ENCODE results near the gene CCDC126.
"Not testable (repeated sequence)": the region's sequence is repeated elsewhere in the genome, so short reads cannot be mapped to it uniquely, and the experiment has no call there.

The CCDC126 gene

DNA sequence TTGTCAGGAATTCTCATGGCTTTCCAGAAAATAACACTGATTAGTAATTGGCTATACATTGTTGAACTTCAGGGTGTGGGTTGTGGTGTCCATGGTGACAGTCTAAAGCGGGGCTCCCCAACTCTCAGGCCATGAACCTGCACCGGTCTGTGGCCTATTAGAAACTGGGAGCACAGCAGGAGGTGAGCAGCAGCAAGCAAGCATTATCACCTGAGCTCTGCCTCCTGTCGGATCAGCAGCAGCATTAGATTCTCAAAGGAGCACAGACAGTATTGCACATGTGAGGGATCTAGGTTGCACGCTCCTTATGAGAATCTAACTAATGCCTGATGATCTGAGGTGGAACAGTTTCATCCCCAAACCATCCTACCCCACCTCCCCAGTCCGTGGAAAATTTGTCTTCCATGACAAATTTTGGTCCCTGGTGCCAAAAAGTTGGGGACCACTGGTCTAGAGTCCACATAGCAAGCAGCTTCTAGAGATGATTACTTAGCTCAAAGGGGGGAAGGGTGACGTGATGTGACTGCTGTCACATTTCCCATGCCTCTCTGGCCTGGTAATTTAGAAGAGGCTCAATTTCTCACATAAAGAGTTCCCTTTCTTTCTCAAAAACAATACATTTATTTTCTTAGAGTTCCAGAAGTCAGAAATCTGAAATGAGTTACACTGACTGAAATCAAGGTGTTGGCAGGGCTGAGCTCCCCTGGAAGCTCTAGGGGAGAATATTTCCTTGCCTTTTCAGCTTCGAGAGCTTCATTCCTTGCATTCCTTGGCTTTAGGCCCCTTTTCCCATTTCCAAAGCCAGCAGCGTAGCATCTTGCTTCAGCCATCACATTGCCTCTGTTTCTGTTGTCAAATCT lies 65.2 kb downstream of the CCDC126 start:
- no peak for ATAC-seq

DNA sequence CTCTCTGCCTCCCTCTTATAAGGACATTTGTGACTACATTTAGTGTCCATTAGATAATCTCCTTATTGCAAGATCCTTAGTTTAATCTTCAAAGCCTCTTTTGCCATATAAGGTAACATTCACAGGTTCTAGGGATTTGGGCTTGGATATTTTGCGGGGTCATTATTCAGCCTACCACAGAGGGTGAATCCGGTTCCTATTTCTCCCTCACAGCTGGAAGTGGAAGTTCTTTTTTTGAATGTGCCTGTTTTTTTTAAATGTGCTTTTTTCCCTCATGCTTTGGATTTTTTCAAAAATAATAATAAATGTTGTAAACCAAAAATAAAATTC lies 65.8 kb downstream of the CCDC126 start:
- Mint-ChIP-seq H3K4me3 (no peak overlapping the region), H3K9me3 (peaks cover 11% of the 10 kb centered on the region), H3K36me3 (ENCODE audit: low read depth) (no peaks in the 10 kb centered on the region), H3K27ac (no peak overlapping the region), H3K4me1 (no peaks in the 10 kb centered on the region), H3K27me3 (no peaks in the 10 kb centered on the region)
- ATAC-seq (no peak), DNase-seq (no peak)

More for the DNA sequence above, 65.2 kb downstream of the CCDC126 start:
- no peak overlapping the region for H3K27ac Mint-ChIP-seq
- H3K27me3 Mint-ChIP-seq, result no peaks in the 10 kb centered on the region
- H3K4me3 Mint-ChIP-seq, result no peak overlapping the region
- no peaks in the 10 kb centered on the region for H3K36me3 Mint-ChIP-seq (ENCODE audit: low read depth)
- H3K4me1 Mint-ChIP-seq, result no peaks in the 10 kb centered on the region
- DNase-seq, result no peak
- peaks cover 11% of the 10 kb centered on the region for H3K9me3 Mint-ChIP-seq

DNA sequence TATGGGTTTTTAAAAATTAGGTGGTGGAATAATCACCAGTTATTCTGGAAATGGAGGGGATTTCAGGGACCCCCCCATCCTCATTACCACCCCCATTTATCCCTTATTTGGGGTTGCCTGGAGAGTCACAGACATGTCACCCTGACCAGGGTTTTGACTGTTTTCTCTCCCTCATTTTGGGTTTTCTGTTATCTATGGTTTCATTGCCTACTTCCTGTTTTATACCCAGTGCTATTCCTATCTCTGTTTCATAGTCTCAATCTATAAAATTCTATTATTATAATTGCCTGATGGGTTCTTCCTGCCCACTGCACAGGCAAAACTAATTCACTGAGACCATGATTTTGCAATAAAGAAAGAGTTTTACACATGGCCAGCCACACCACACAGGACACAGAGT lies 66.9 kb downstream of the CCDC126 start:
- Mint-ChIP-seq H3K36me3 (ENCODE audit: low read depth) (no peaks in the 10 kb centered on the region), H3K4me3 (no peak overlapping the region), H3K4me1 (no peaks in the 10 kb centered on the region), H3K27ac (no peak overlapping the region), H3K27me3 (no peaks in the 10 kb centered on the region), H3K9me3 (peaks cover 4% of the 10 kb centered on the region)
- no peak for ATAC-seq
- DNase-seq, result no peak

DNA sequence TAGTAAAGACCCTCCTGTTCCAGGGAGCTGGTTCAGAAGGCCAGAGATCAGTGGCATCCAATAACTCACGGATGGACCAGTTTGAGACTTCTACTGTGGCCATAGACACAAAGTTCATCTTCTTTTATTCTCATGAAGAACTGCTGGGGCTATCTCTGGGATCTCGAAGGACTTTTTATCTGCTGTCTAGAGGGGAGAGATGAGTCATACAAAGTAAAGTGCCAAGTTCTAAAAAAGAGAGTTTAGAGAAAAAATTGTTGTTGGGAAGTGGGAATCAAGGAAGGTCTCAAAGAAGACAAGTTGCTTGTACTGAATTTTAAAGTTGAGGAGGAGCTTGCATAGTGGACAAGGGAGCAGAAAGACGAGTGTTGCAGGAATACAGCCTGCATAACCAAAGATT lies 74.9 kb downstream of the CCDC126 start:
- H3K9me3 Mint-ChIP-seq, result no peaks in the 10 kb centered on the region
- peaks cover 10% of the 10 kb centered on the region for H3K27me3 Mint-ChIP-seq
- no peaks in the 10 kb centered on the region for H3K4me1 Mint-ChIP-seq
- H3K36me3 Mint-ChIP-seq (ENCODE audit: low read depth), result no peaks in the 10 kb centered on the region
- no peak for ATAC-seq
- no peak for DNase-seq
- no peak overlapping the region for H3K4me3 Mint-ChIP-seq
- no peak overlapping the region for H3K27ac Mint-ChIP-seq

DNA sequence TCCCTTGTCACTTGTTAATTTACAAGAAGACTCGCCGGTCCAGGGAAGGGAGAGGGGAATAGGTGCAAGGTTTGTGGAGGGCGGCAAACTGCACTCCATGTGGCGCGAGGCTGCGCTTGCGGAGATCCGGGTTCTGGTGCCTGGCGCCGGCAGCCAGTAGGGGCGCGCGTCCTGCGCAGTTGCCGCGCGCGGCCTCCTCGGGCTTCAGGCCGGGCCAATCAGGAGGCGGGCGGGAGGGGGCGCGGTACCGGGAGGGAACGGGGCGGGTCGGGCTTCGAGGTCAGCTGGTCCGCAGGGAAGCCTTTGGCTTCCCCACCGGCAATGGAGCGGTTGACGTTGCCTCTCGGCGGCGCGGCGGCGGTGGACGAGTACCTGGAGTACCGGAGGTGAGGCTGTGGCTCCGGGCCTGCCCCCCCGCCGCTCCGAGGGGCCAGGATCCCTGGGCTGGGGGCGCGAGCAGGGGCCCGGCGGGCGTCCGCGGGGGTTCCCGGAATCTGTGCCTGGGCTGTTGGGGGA lies 82.8 kb downstream of the CCDC126 start, which contains the start of gene FAM221A:
Gene FAM221A (plus strand): TSS at position 302 of the 516 bp plus-strand sequence. CDS start 20 bp downstream, at position 322.
- H3K4me3 Mint-ChIP-seq, result peak within 1 kb of the TSS; percentile 86
- H3K27ac Mint-ChIP-seq, result peak within 1 kb of the TSS; percentile 71
- peak; percentile 95 for ATAC-seq
- no peaks in the 10 kb centered on the region for H3K36me3 Mint-ChIP-seq (ENCODE audit: low read depth)
- peak; percentile 86 for DNase-seq
- no peaks in the 10 kb centered on the region for H3K9me3 Mint-ChIP-seq
- H3K4me1 Mint-ChIP-seq, result peaks cover 16% of the 10 kb centered on the region
- H3K27me3 Mint-ChIP-seq, result no peaks in the 10 kb centered on the region

DNA sequence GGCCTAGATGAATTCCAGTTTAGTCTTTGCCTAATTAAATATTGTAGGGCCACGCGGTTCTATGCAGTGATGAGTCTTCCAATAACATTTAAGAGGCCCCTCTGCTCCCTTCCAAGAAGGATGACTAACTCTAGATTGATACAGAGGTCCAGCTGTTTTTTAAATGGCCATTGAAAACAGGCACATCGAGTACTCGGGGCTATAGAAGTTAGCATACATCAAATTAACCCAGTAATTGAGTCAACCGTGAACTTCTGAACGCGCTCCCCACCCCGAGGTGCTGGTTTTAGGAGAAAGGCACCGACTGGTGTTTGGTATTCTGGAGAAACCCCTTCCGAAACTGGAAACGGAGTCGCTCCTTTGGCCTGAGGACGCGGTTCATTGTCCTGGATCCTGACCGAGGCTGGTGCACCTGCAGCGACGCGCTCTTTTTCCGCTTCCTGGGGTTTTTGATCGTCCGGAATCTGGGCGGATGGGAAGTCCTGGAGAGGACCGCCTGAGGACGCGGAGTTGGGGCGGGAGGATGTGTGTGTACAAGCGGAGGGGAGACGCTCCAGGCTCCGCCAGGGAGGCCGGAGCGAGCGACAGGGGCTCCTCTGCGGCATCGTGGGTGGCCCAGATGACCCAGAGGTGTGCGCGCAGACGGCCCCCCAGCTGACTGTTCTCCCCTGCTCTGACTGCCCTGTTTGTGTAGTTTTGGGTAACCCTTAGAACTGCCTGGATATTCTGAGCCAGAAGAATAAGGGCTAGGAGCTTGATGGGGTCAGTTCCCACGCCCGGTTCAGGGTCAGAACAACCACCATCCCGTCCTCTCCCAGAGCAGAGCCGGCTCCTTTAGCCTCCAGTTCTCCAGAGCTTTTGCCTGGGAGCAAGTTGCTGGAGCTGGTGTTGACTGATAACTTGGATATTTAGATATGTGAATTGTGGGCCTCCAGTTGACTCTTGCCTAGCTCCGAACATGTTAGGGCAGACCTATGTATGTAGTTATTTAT lies 83.5 kb downstream of the CCDC126 start:
- ATAC-seq (peak; percentile 58), DNase-seq (peak; percentile 46)
- H3K9me3 Mint-ChIP-seq, result no peaks in the 10 kb centered on the region
- H3K4me3 Mint-ChIP-seq, result peak overlapping the region; percentile 86
- no peaks in the 10 kb centered on the region for H3K27me3 Mint-ChIP-seq
- H3K27ac Mint-ChIP-seq, result peak overlapping the region; percentile 67
- H3K4me1 Mint-ChIP-seq, result peaks cover 16% of the 10 kb centered on the region
- no peaks in the 10 kb centered on the region for H3K36me3 Mint-ChIP-seq (ENCODE audit: low read depth)

DNA sequence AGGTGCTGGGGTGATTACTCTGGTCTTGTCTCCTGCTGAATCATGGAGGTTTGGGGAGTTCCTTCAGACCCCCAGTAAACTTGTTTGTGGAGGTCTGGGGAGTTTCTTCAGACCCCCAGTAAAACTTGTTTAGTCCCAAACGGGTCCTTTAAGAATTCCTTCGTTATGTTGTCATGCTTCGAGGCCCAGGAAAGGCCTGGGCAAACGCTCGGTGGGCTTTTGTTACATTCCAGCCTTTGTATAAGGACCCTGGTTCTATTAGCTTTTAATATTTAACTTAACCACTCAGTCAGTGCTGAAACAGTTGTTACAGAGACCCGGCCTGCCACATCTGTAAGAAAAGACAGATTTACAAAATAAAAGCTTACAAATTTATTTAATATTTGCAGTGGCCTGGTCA lies 86.9 kb downstream of the CCDC126 start:
- H3K4me1 Mint-ChIP-seq, result peaks cover 13% of the 10 kb centered on the region
- not testable (repeated sequence) for H3K36me3 Mint-ChIP-seq (ENCODE audit: low read depth); H3K9me3 Mint-ChIP-seq; ATAC-seq; DNase-seq; H3K27ac Mint-ChIP-seq; H3K4me3 Mint-ChIP-seq; H3K27me3 Mint-ChIP-seq

DNA sequence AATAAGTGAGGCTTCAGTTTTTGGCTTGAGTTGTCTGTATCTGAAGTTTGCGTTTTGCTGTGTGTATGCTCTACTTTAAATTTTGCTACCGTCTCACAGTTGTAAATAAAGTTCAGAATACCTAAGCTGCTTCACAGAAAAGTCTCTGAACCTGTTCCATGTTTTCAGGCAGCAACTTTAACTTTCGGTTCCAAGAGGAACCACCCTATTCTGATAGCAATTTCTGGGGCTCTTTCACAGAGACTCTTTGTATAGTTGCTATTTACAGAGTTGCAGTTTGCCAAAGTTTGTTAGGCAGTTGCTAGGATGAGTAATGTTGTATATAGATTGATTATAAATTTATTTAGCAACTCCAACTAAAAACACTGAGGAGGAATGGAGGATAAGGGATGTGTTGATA lies 88.5 kb downstream of the CCDC126 start:
- DNase-seq (no peak), ATAC-seq (no peak)
- H3K9me3 Mint-ChIP-seq, result no peaks in the 10 kb centered on the region
- peaks cover 4% of the 10 kb centered on the region for H3K4me1 Mint-ChIP-seq
- H3K27me3 Mint-ChIP-seq, result no peaks in the 10 kb centered on the region
- no peak overlapping the region for H3K27ac Mint-ChIP-seq
- H3K4me3 Mint-ChIP-seq, result no peak overlapping the region
- peaks cover 2% of the 10 kb centered on the region for H3K36me3 Mint-ChIP-seq (ENCODE audit: low read depth)

DNA sequence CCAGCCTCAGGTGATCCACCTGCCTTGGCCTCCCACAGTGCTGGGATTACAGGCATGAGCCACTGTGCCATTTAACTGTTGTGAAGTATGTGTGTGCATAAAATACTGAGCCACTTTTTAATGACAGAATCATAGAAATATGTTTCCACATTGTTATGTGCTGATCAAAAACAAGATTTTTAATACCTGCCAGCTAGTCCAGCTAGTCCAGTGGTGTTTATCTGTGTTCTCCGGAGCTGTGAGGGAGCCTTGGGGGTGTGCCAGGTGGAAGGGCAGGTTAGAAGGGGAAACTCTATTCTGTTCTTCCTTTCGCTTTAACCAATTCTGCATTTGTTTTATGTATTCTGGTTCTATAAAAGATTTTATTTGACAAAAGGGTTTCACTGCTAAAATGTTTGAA lies 89.8 kb downstream of the CCDC126 start:
- H3K4me3 Mint-ChIP-seq, result no peak overlapping the region
- H3K4me1 Mint-ChIP-seq, result no peaks in the 10 kb centered on the region
- H3K27me3 Mint-ChIP-seq, result no peaks in the 10 kb centered on the region
- ATAC-seq (no peak), DNase-seq (no peak)
- no peak overlapping the region for H3K27ac Mint-ChIP-seq
- H3K36me3 Mint-ChIP-seq (ENCODE audit: low read depth), result peaks cover 6% of the 10 kb centered on the region
- H3K9me3 Mint-ChIP-seq, result no peaks in the 10 kb centered on the region

DNA sequence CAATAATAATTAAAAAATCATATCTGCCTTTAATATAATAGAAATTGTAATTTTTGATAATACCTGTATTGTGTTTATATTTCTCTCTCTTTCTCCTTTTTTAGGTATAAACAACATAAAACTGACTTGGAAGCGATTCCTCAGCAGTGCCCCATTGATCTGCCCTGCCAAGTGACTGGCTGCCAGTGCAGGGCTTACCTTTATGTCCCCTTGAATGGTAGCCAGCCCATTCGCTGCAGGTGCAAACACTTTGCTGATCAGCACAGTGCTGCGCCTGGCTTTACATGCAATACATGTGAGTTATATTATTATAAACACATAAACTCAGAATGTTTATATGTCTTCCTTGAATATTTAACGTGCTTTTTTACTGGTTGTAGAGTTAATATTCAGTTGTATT lies 92.0 kb downstream of the CCDC126 start:
- H3K4me3 Mint-ChIP-seq, result no peak overlapping the region

DNA sequence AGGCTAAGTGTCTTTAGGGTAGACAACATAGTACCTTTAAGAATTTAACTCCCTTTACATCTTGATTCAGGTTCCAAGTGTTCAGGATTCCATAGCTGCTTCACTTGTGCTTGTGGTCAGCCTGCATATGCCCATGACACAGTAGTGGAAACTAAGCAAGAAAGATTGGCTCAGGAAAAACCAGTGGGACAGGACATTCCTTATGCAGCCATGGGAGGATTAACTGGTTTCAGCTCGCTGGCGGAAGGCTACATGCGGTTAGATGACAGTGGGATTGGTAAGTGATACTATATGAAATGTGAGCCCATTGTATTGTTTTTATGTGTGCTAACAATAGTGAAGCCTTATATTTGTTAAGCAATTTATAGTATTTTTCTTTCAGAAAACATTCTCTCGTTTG lies 94.1 kb downstream of the CCDC126 start:
- Mint-ChIP-seq H3K4me1 (no peaks in the 10 kb centered on the region), H3K27ac (no peak overlapping the region), H3K36me3 (ENCODE audit: low read depth) (peaks cover 20% of the 10 kb centered on the region), H3K4me3 (no peak overlapping the region), H3K27me3 (no peaks in the 10 kb centered on the region), H3K9me3 (no peaks in the 10 kb centered on the region)
- DNase-seq (no peak), ATAC-seq (no peak)

More for the DNA sequence above, 92.0 kb downstream of the CCDC126 start:
- DNase-seq (no peak), ATAC-seq (no peak)
- H3K27me3 Mint-ChIP-seq, result no peaks in the 10 kb centered on the region
- no peaks in the 10 kb centered on the region for H3K4me1 Mint-ChIP-seq
- H3K36me3 Mint-ChIP-seq (ENCODE audit: low read depth), result peaks cover 17% of the 10 kb centered on the region
- no peak overlapping the region for H3K27ac Mint-ChIP-seq
- H3K9me3 Mint-ChIP-seq, result no peaks in the 10 kb centered on the region

DNA sequence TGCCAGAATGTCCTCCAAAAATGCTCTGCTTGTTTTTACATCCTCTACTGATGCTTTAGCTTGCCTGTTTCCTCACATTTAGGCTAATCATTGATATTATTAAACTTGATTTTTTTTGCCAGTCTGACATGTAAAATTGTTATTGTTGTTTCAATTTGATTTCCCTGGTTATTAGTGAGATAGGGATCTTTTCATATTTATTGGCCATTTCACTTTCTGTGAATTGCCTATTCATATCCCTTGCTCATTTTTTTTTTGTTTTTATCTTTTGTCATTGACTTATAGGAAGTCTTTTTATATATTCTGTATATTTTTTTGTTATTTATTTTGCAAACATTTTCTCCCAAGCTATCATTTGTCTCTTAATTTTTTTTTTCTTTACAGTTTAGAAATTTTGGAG lies 96.0 kb downstream of the CCDC126 start:
- Mint-ChIP-seq H3K9me3 (no peaks in the 10 kb centered on the region), H3K36me3 (ENCODE audit: low read depth) (peaks cover 20% of the 10 kb centered on the region)

More for the DNA sequence above, 96.0 kb downstream of the CCDC126 start:
- no peaks in the 10 kb centered on the region for H3K4me1 Mint-ChIP-seq
- H3K27me3 Mint-ChIP-seq, result no peaks in the 10 kb centered on the region
- no peak overlapping the region for H3K27ac Mint-ChIP-seq
- ATAC-seq (no peak), DNase-seq (no peak)
- no peak overlapping the region for H3K4me3 Mint-ChIP-seq

Data from activated naive CD8-positive, alpha-beta T cell treated with anti-CD3 and anti-CD28 coated beads, Interleukin-2, amount 50 U/mL, for 24 hours (primary cell).